Colonic mucosa (tissue), 4 donors: Measurements from ENCODE around the gene CARS1. TPM values are rescaled to one million over a fixed set of nuclear protein-coding genes. Genes with fewer than 3 reads are reported as not detected.

Experiments
- DNase-seq: peaks from one replicate; pipeline ENCODE4 v3.0.0-alpha.2; 2020
- H3K27ac ChIP-seq: fragments of 200-600 bp; one replicate; pipeline ENCODE4 v1.8.0; 2021
- H3K27me3 ChIP-seq: fragments of 200-600 bp; one replicate; pipeline ENCODE4 v1.8.0; 2021
- H3K36me3 ChIP-seq: fragments of 200-600 bp; one replicate; pipeline ENCODE4 v1.8.0; 2021
- H3K4me1 ChIP-seq: fragments of 200-600 bp; one replicate; pipeline ENCODE4 v1.8.0; 2021; ENCODE audit warnings: mild to moderate bottlenecking
- H3K4me3 ChIP-seq: fragments of 200-600 bp; one replicate; pipeline ENCODE4 v1.8.0; 2021
- H3K9ac ChIP-seq, 2 donors: one replicate each; pipeline ENCODE4 v1.7.0; 2013; ENCODE audit warnings: control low read depth in 2 of 2, low read depth in 2 of 2, low read length in 2 of 2
- H3K9me3 ChIP-seq: fragments of 200-600 bp; one replicate; pipeline ENCODE4 v1.8.0; 2021
- CTCF ChIP-seq: fragments of 200-600 bp; IDR thresholded peaks from one replicate; pipeline ENCODE4 v1.8.0; 2022; ENCODE audit warnings: antibody characterized with exemption, mild to moderate bottlenecking
- intact Hi-C: fragments of 100-400 bp; cut with DNase I; formaldehyde crosslinking; loops from one replicate; pipeline ENCODE4 v1.14.1; 2022
- total RNA-seq, 2 donors: library from RNA; stranded (reverse); fragmentation: NEBNext Ultra II Directional in 1 of 2; extraction: Animal tissue kit (Norgen Biotek cat#: 25700) in 1 of 2; gene quantifications; one replicate each; pipeline ENCODE4 v1.2.1, GENCODE V29; 2021
- donor health status: healthy.
- donor health status: DM: no; HTN: no; CAD: no.
- donor health status: DM: no; HTN: no; CAD: no.

Gene CARS1
- total RNA-seq, 2 donors from 2014 or later: 48.4 to 74.3 TPM

- no peak overlapping the region for H3K27ac ChIP-seq
- TF ChIP-seq CTCF: no peak
- intact Hi-C loops: no loop called here
- H3K9ac ChIP-seq: no peak overlapping the region
- no peaks in the 10 kb centered on the region for H3K9me3 ChIP-seq
- no peak for DNase-seq
- no peaks in the 10 kb centered on the region for H3K36me3 ChIP-seq
- H3K4me3 ChIP-seq: no peak overlapping the region
- H3K4me1 ChIP-seq: no peaks in the 10 kb centered on the region
- H3K27me3 ChIP-seq: no peaks in the 10 kb centered on the region
These were observed 27.8 kb upstream of the CARS1 start for GRCh38 chr11:3085052-3085451.

GRCh38 chr11:3083321-3083720 lies 26.1 kb upstream of the CARS1 start:
- H3K4me1 ChIP-seq: no peaks in the 10 kb centered on the region
- no peak for DNase-seq
- H3K36me3 ChIP-seq: no peaks in the 10 kb centered on the region
- no peak overlapping the region for H3K27ac ChIP-seq
- H3K9me3 ChIP-seq: no peaks in the 10 kb centered on the region
- no peak overlapping the region for H3K9ac ChIP-seq
- no peak overlapping the region for H3K4me3 ChIP-seq
- no peaks in the 10 kb centered on the region for H3K27me3 ChIP-seq
- intact Hi-C loops: no loop called here
- TF ChIP-seq CTCF: no peak

GRCh38 chr11:3081386-3081751 lies 24.1 kb upstream of the CARS1 start:
- no peak overlapping the region for H3K9ac ChIP-seq
- no peak overlapping the region for H3K27ac ChIP-seq
- no peaks in the 10 kb centered on the region for H3K9me3 ChIP-seq
- H3K4me1 ChIP-seq: no peaks in the 10 kb centered on the region
- H3K36me3 ChIP-seq: no peaks in the 10 kb centered on the region
- H3K4me3 ChIP-seq: no peak overlapping the region
- TF ChIP-seq CTCF: no peak
- intact Hi-C loops: no loop called here
- DNase-seq: no peak
- H3K27me3 ChIP-seq: no peaks in the 10 kb centered on the region

GRCh38 chr11:3080733-3081385 lies 23.6 kb upstream of the CARS1 start:
- Histone ChIP-seq H3K36me3 (no peaks in the 10 kb centered on the region), H3K9me3 (no peaks in the 10 kb centered on the region), H3K27me3 (no peaks in the 10 kb centered on the region), H3K4me1 (no peaks in the 10 kb centered on the region), H3K4me3 (no peak overlapping the region), H3K27ac (no peak overlapping the region), H3K9ac (no peak overlapping the region)
- DNase-seq: no peak
- no peak for TF ChIP-seq CTCF
- intact Hi-C loops: no loop called here

- Histone ChIP-seq H3K4me3 (no peak overlapping the region), H3K27me3 (no peaks in the 10 kb centered on the region), H3K9me3 (no peaks in the 10 kb centered on the region), H3K36me3 (no peaks in the 10 kb centered on the region), H3K9ac (no peak overlapping the region), H3K27ac (no peak overlapping the region), H3K4me1 (no peaks in the 10 kb centered on the region)
- no peak for TF ChIP-seq CTCF
- no peak for DNase-seq
- intact Hi-C loops: no loop called here
These were observed 22.9 kb upstream of the CARS1 start for GRCh38 chr11:3080104-3080503.
